ENCODE data around the gene TBC1D20.
"Not testable (repeated sequence)": the region's sequence is repeated elsewhere in the genome, so short reads cannot be mapped to it uniquely, and the experiment has no call there.

Gene TBC1D20

GRCh38 chr20:400454-401275 lies 61.7 kb downstream of the TBC1D20 start:
- DNase-seq, result no peak

DNA sequence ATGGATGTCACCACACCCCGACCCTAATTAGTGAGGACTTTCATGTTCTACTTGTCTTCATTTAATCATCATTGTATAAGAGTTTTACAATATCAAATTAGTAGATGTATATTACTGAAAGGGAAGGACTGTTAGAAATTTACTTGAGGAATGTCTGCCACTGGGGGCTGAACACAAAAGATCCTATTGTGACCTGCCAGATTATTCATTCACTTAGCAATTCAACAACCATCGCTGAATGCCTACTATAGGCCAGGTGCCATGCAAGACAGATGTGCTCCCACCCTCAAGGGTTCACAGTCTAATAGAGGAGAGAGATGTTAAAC lies 62.2 kb downstream of the TBC1D20 start:
- DNase-seq, result no peak

DNA sequence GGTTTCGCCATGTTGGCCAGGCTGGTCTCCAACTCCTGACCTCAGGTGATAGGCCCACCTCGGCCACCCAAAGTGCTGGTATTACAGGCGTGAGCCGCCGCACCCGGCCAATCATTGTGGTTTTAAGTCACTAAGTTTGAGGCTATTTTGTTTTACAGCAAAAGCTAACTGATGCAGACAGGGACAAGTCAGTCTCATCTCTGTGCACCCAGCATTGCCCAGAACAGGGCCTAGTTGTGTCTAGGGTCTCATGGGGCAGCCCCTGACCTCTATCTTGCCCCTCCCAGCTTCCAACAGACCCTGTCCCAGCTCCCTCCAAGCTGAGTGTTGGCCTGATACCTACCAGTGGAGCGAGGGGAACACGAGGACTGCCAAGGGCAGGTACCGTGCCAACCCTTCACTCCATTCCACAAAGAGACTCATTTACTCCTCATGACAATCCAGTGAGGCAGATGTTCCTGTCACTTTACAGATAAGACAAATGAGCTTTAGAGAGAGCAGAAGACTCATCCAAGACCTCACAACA lies 63.1 kb downstream of the TBC1D20 start:
- no peak for DNase-seq

GRCh38 chr20:397432-398237 lies 64.7 kb downstream of the TBC1D20 start:
- no peak for DNase-seq

DNA sequence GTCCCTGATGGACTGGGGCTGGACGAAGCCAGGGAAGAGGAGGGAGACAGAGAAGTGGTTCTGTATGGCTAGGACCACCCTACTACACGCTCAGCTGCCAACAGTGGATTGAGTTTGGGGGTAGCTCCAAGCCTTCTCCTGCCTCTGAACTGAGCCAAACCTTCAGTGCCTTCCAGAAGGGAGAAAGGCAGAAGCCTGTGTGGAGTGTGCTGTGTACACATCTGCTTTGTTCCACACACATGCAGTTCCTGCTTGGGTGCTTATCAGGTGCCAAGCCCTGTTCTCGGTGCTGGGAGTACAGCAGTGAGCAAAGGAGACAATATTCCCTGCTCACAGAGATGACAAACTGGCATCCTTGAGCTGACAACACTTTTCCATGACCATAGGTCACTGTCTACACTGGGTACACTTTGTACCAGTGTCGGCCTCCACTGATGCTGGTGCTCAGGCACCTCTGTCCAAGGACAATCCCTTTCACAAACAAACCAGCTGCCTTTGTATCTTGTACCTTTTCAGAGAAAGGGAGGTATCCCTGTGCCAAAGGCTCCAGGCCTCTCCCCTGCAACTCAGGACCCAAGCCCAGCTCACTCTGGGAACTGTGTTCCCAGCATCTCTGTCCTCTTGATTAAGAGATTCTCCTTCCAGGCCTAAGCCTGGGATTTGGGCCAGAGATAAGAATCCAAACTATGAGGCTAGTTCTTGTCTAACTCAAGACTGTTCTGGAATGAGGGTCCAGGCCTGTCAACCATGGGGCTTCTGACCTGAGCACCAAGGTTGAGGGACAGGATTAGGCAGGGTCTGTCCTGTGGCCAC lies 65.5 kb downstream of the TBC1D20 start:
- DNase-seq, result no peak

GRCh38 chr20:396252-396618 lies 66.1 kb downstream of the TBC1D20 start:
- no peak for DNase-seq

DNA sequence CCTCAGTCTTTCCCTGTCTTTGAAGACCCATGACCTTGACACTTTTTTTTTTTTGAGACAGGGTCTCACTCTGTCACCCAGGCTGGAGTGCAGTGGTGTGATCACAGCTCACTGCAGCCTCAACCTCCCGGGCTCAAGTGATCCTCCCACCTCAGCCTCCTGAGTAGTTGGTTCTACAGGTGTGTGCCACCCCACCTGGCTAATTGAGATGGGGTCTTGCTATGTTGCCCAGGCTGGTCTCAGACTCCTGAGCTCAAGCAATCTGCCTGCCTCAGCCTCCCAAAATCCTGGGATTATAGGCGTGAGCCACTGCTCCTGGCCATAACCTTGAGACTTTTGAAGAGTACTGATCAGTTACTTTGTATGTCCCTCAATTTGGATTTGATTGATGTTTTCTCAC lies 69.0 kb downstream of the TBC1D20 start:
- not testable (repeated sequence) for DNase-seq

DNA sequence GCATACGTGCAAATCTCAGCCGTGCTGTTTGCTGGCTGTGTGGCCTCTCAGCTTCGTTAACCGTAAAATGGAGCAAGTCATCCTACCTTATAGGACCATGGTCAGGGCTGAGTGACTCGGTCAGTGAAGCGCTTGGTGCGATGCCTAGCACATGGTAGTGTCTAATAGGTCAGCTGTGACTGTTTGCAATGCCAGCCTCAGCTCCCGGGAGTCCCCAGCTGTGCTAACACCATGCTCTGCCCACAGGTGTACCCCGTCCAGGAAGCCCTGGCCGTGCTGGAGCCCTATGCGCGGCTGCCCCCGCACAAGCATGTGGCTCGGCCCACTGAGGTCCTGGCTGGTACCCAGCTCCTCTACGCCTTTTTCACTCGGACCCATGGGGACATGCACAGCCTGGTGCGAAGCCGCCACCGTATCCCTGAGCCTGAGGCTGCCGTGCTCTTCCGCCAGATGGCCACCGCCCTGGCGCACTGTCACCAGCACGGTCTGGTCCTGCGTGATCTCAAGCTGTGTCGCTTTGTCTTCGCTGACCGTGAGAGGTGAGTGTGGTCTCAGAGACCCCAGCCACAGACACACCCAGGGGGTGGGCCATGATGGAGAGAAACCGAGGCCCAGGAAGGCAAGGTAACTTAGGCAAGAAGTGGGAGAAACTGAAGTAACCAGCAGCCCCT lies 71.2 kb downstream of the TBC1D20 start:
- no peak for DNase-seq

DNA sequence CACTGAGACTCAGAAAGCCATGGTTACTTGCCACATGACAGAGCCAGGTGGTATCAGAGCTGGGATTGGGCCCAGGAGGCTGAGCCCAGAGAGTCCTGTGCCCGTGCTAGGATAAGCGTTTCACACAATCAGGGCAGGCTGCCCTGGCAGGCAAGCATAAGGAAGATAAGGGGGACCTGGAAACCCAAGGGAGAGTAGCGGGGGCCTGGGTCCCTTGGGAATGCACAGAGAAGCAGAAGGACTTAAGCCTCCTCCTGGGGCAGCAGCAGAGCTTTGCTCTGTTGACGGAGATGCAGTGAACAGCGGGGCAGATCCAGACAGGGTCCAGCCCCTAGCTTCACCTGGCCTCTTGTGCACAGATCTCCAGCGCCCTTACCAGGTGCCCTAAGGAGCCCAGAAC lies 73.1 kb downstream of the TBC1D20 start:
- no peak for DNase-seq

DNA sequence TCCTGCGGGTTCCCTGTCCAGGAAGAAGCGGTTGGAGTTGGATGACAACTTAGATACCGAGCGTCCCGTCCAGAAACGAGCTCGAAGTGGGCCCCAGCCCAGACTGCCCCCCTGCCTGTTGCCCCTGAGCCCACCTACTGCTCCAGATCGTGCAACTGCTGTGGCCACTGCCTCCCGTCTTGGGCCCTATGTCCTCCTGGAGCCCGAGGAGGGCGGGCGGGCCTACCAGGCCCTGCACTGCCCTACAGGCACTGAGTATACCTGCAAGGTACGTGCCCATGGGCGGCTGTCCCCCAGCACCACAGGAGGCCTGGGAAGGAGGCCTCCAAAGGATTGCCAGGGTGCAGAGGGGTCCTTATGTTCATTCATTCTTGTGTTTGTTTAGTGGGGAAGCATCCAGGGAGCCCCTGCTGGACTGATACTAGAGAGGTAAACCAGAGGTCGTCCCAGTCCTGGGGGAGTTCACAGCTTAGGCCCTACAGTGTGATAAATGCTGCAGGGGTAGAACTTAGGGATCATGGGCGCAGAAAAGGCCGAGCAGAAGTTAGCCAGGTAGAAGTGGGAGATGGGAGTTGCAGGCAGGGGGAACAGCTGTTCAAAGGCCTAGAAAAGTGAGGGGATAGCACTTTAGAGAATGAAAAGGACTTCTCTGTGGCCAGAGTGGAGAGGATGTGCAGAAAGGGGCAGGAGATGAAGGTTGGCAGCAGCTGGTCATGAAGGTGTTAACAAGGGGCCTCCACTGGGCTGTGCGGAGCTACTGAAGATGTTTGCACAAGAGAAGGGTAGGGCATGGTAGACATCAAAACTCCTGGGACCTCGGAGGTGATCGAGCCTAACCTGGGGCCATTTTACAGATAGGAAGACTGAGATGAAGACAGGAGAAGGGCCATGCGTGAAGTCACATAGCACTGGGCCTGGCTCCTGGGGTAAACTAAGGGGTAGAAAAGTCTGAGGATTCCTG lies 74.0 kb downstream of the TBC1D20 start:
- DNase-seq, result no peak

DNA sequence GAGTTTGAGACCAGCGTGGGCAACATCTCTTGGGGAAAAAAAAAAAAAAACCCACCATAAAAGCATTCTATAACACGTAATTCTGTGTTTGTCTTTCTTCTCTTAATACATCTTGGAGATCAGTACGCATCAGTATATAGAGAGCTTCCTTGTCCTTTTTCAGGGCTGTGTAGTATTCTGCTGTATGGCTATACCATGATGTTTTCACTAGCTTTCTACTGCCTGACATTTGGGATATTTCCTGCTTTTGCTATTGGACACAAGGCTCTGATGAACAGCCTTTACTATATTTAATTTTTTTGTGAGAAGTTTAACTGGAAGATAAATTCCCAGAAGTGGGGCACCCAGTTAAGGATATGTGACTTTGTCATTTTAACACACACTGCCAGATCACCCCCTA lies 74.8 kb downstream of the TBC1D20 start:
- DNase-seq, result no peak

GRCh38 chr20:386634-387033 lies 75.7 kb downstream of the TBC1D20 start:
- not testable (repeated sequence) for DNase-seq
